Activated T-helper 17 cell treated with anti-CD3 and anti-CD28 coated beads, Interleukin-2, amount 50 U/mL, for 72 hours (primary cell): Measurements from ENCODE around the gene CADPS2. TPM values are rescaled to one million over a fixed set of nuclear protein-coding genes. Genes with fewer than 3 reads are reported as not detected.

Source experiments
- ATAC-seq: fragments of 150-1000 bp; cut with Tn5 transposase; replicated peaks from 2 replicates; pipeline ENCODE4 v1.10.0; 2021; ENCODE audit warnings: mild to moderate bottlenecking, moderate library complexity
- H3K27ac Mint-ChIP-seq: one replicate; pipeline ENCODE4 v1.8.0; 2022; ENCODE audit warnings: mixed read lengths
- H3K27me3 Mint-ChIP-seq: one replicate; pipeline ENCODE4 v1.8.0; 2022; ENCODE audit warnings: mixed read lengths
- H3K36me3 Mint-ChIP-seq: one replicate; pipeline ENCODE4 v1.8.0; 2022; ENCODE audit warnings: low read depth, mild to moderate bottlenecking, mixed read lengths
- H3K4me1 Mint-ChIP-seq: one replicate; pipeline ENCODE4 v1.8.0; 2022; ENCODE audit warnings: mixed read lengths
- H3K4me3 Mint-ChIP-seq: one replicate; pipeline ENCODE4 v1.8.0; 2022; ENCODE audit warnings: mild to moderate bottlenecking, mixed read lengths
- H3K9me3 Mint-ChIP-seq: one replicate; pipeline ENCODE4 v1.8.0; 2022; ENCODE audit warnings: mixed read lengths
- total RNA-seq, 2 donors: library from RNA; stranded (reverse); gene quantifications; one replicate each; pipeline ENCODE4 v1.2.3, GENCODE V29; 2022

Gene CADPS2
- total RNA-seq, 2 donors from 2014 or later, result not detected

- no peak for ATAC-seq
- H3K36me3 Mint-ChIP-seq, result no peaks in the 10 kb centered on the region
- peaks cover 29% of the 10 kb centered on the region for H3K27me3 Mint-ChIP-seq
- peaks cover 4% of the 10 kb centered on the region for H3K4me1 Mint-ChIP-seq
- H3K27ac Mint-ChIP-seq, result no peak overlapping the region
- H3K4me3 Mint-ChIP-seq, result no peak overlapping the region
- no peaks in the 10 kb centered on the region for H3K9me3 Mint-ChIP-seq
These were observed 3.1 kb downstream of the CADPS2 start for GRCh38 chr7:122883049-122883680.

- Mint-ChIP-seq H3K27ac (no peak overlapping the region), H3K4me3 (no peak overlapping the region), H3K4me1 (no peaks in the 10 kb centered on the region), H3K36me3 (no peaks in the 10 kb centered on the region), H3K9me3 (no peaks in the 10 kb centered on the region), H3K27me3 (peaks cover 15% of the 10 kb centered on the region)
- no peak for ATAC-seq
These were observed 4.9 kb downstream of the CADPS2 start for GRCh38 chr7:122881324-122881723.

GRCh38 chr7:122869260-122869659 lies 17.0 kb downstream of the CADPS2 start:
- Mint-ChIP-seq H3K27ac (no peak overlapping the region), H3K27me3 (no peaks in the 10 kb centered on the region), H3K9me3 (peaks cover 40% of the 10 kb centered on the region), H3K36me3 (no peaks in the 10 kb centered on the region), H3K4me3 (no peak overlapping the region), H3K4me1 (no peaks in the 10 kb centered on the region)
- ATAC-seq, result no peak

GRCh38 chr7:122867471-122867980 lies 18.7 kb downstream of the CADPS2 start:
- Mint-ChIP-seq H3K4me1 (no peaks in the 10 kb centered on the region), H3K9me3 (peaks cover 40% of the 10 kb centered on the region), H3K27me3 (no peaks in the 10 kb centered on the region), H3K36me3 (no peaks in the 10 kb centered on the region), H3K27ac (no peak overlapping the region), H3K4me3 (no peak overlapping the region)
- ATAC-seq, result no peak

- H3K27me3 Mint-ChIP-seq, result no peaks in the 10 kb centered on the region
- no peak for ATAC-seq
- H3K4me3 Mint-ChIP-seq, result no peak overlapping the region
- H3K9me3 Mint-ChIP-seq, result peaks cover 28% of the 10 kb centered on the region
- H3K4me1 Mint-ChIP-seq, result no peaks in the 10 kb centered on the region
- H3K36me3 Mint-ChIP-seq, result no peaks in the 10 kb centered on the region
- no peak overlapping the region for H3K27ac Mint-ChIP-seq
These were observed 21.4 kb downstream of the CADPS2 start for GRCh38 chr7:122864838-122865237.

GRCh38 chr7:122864016-122864415 lies 22.2 kb downstream of the CADPS2 start:
- ATAC-seq, result no peak
- H3K9me3 Mint-ChIP-seq, result peaks cover 23% of the 10 kb centered on the region
- no peaks in the 10 kb centered on the region for H3K27me3 Mint-ChIP-seq
- H3K4me3 Mint-ChIP-seq, result no peak overlapping the region
- H3K27ac Mint-ChIP-seq, result no peak overlapping the region
- H3K4me1 Mint-ChIP-seq, result no peaks in the 10 kb centered on the region
- H3K36me3 Mint-ChIP-seq, result no peaks in the 10 kb centered on the region

GRCh38 chr7:122858320-122858719 lies 27.9 kb downstream of the CADPS2 start:
- Mint-ChIP-seq H3K36me3 (no peaks in the 10 kb centered on the region), H3K4me1 (no peaks in the 10 kb centered on the region), H3K4me3 (no peak overlapping the region), H3K27me3 (no peaks in the 10 kb centered on the region), H3K9me3 (peaks cover 3% of the 10 kb centered on the region), H3K27ac (no peak overlapping the region)
- no peak for ATAC-seq

GRCh38 chr7:122850528-122850927 lies 35.7 kb downstream of the CADPS2 start:
- H3K4me1 Mint-ChIP-seq, result no peaks in the 10 kb centered on the region
- ATAC-seq, result no peak
- no peak overlapping the region for H3K27ac Mint-ChIP-seq
- no peaks in the 10 kb centered on the region for H3K36me3 Mint-ChIP-seq
- no peaks in the 10 kb centered on the region for H3K27me3 Mint-ChIP-seq
- no peak overlapping the region for H3K4me3 Mint-ChIP-seq
- peaks cover 9% of the 10 kb centered on the region for H3K9me3 Mint-ChIP-seq

- Mint-ChIP-seq H3K4me3 (no peak overlapping the region), H3K27ac (no peak overlapping the region), H3K36me3 (no peaks in the 10 kb centered on the region), H3K9me3 (peaks cover 9% of the 10 kb centered on the region), H3K4me1 (no peaks in the 10 kb centered on the region), H3K27me3 (no peaks in the 10 kb centered on the region)
- no peak for ATAC-seq
These were observed 36.3 kb downstream of the CADPS2 start for GRCh38 chr7:122849957-122850328.

- Mint-ChIP-seq H3K4me1 (no peaks in the 10 kb centered on the region), H3K9me3 (peaks cover 9% of the 10 kb centered on the region), H3K27me3 (no peaks in the 10 kb centered on the region), H3K27ac (no peak overlapping the region), H3K4me3 (no peak overlapping the region), H3K36me3 (no peaks in the 10 kb centered on the region)
- ATAC-seq, result no peak
These were observed 36.8 kb downstream of the CADPS2 start for GRCh38 chr7:122849322-122849956.

GRCh38 chr7:122847871-122848473 lies 38.3 kb downstream of the CADPS2 start:
- peaks cover 14% of the 10 kb centered on the region for H3K9me3 Mint-ChIP-seq
- no peak overlapping the region for H3K27ac Mint-ChIP-seq
- no peaks in the 10 kb centered on the region for H3K27me3 Mint-ChIP-seq
- no peaks in the 10 kb centered on the region for H3K36me3 Mint-ChIP-seq
- ATAC-seq, result no peak
- no peaks in the 10 kb centered on the region for H3K4me1 Mint-ChIP-seq
- H3K4me3 Mint-ChIP-seq, result no peak overlapping the region

GRCh38 chr7:122846591-122846990 lies 39.7 kb downstream of the CADPS2 start:
- Mint-ChIP-seq H3K27me3 (no peaks in the 10 kb centered on the region), H3K4me1 (no peaks in the 10 kb centered on the region), H3K27ac (no peak overlapping the region), H3K9me3 (peaks cover 14% of the 10 kb centered on the region), H3K4me3 (no peak overlapping the region), H3K36me3 (no peaks in the 10 kb centered on the region)
- ATAC-seq, result no peak

- H3K27ac Mint-ChIP-seq, result no peak overlapping the region
- no peaks in the 10 kb centered on the region for H3K4me1 Mint-ChIP-seq
- H3K9me3 Mint-ChIP-seq, result peaks cover 9% of the 10 kb centered on the region
- H3K27me3 Mint-ChIP-seq, result no peaks in the 10 kb centered on the region
- ATAC-seq, result no peak
- H3K36me3 Mint-ChIP-seq, result no peaks in the 10 kb centered on the region
- no peak overlapping the region for H3K4me3 Mint-ChIP-seq
These were observed 41.0 kb downstream of the CADPS2 start for GRCh38 chr7:122845286-122845685.

- no peak overlapping the region for H3K27ac Mint-ChIP-seq
- ATAC-seq, result no peak
- H3K36me3 Mint-ChIP-seq, result no peaks in the 10 kb centered on the region
- H3K27me3 Mint-ChIP-seq, result no peaks in the 10 kb centered on the region
- H3K4me3 Mint-ChIP-seq, result no peak overlapping the region
- no peaks in the 10 kb centered on the region for H3K4me1 Mint-ChIP-seq
- peaks cover 9% of the 10 kb centered on the region for H3K9me3 Mint-ChIP-seq
These were observed 41.9 kb downstream of the CADPS2 start for GRCh38 chr7:122844191-122844988.
